H9 (cell line): ENCODE data around the gene IARS1. TPM values are rescaled to one million over a fixed set of nuclear protein-coding genes. Genes with fewer than 3 reads are reported as not detected.

ENCODE experiments used
- DNase-seq: peaks from one replicate; pipeline ENCODE4 v3.0.0-alpha.2; 2017
- H2AFZ ChIP-seq: one replicate; pipeline ENCODE4 v1.6.1; 2013; ENCODE audit warnings: mild to moderate bottlenecking, low read length, control low read depth, moderate library complexity
- H2AK5ac ChIP-seq: 2 replicates; pipeline ENCODE4 v1.6.1; 2013; ENCODE audit warnings: low read length, control low read depth, mixed read lengths; ENCODE audit not compliant: insufficient read length
- H2BK120ac ChIP-seq: one replicate; pipeline ENCODE4 v1.6.1; 2013; ENCODE audit warnings: low read depth, mild to moderate bottlenecking, low read length, control low read depth, inconsistent platforms; ENCODE audit not compliant: poor library complexity, severe bottlenecking
- H2BK12ac ChIP-seq: 2 replicates; pipeline ENCODE4 v1.6.1; 2013; ENCODE audit warnings: low read length, control low read depth, mixed read lengths, low read depth; ENCODE audit not compliant: insufficient read length
- H2BK15ac ChIP-seq: 2 replicates; pipeline ENCODE4 v1.6.1; 2013; ENCODE audit warnings: low read depth, low read length, control low read depth
- H2BK20ac ChIP-seq: one replicate; pipeline ENCODE4 v1.6.1; 2013; ENCODE audit warnings: low read depth, mild to moderate bottlenecking, low read length, control low read depth, inconsistent platforms; ENCODE audit not compliant: poor library complexity, severe bottlenecking
- H2BK5ac ChIP-seq: 2 replicates; pipeline ENCODE4 v1.6.1; 2013; ENCODE audit warnings: low read length, control low read depth, mixed read lengths; ENCODE audit not compliant: insufficient read length
- H3K14ac ChIP-seq: 2 replicates; pipeline ENCODE4 v1.6.1; 2013; ENCODE audit warnings: low read length, control low read depth; ENCODE audit not compliant: insufficient read depth
- H3K18ac ChIP-seq: 2 replicates; pipeline ENCODE4 v1.6.1; 2013; ENCODE audit warnings: low read depth, mild to moderate bottlenecking, mixed read lengths, low read length, control low read depth; ENCODE audit not compliant: insufficient read length
- H3K23ac ChIP-seq: 2 replicates; pipeline ENCODE4 v1.6.1; 2013; ENCODE audit warnings: low read length, control low read depth, mixed read lengths, low read depth; ENCODE audit not compliant: insufficient read length
- H3K23me2 ChIP-seq: 2 replicates; pipeline ENCODE4 v1.6.1; 2013; ENCODE audit warnings: low read depth, mild to moderate bottlenecking, mixed read lengths, low read length, control low read depth; ENCODE audit not compliant: insufficient read length, poor library complexity, severe bottlenecking
- H3K27ac ChIP-seq: 2 replicates; pipeline ENCODE4 v1.5.1; 2013; ENCODE audit warnings: low read length, control low read depth, mixed read lengths, low read depth; ENCODE audit not compliant: insufficient read length
- H3K27me3 ChIP-seq: 2 replicates; pipeline ENCODE4 v1.6.1; 2013; ENCODE audit warnings: low read length, control low read depth, inconsistent platforms; ENCODE audit not compliant: insufficient read depth
- H3K4ac ChIP-seq: 2 replicates; pipeline ENCODE4 v1.6.1; 2013; ENCODE audit warnings: low read depth, mild to moderate bottlenecking, control low read depth, inconsistent platforms, low read length, moderate library complexity
- H3K4me1 ChIP-seq: 2 replicates; pipeline ENCODE4 v1.6.1; 2013; ENCODE audit warnings: low read length, control low read depth, inconsistent platforms; ENCODE audit not compliant: insufficient read depth
- H3K4me2 ChIP-seq: 2 replicates; pipeline ENCODE4 v1.6.1; 2013; ENCODE audit warnings: low read length, control low read depth, mixed read lengths; ENCODE audit not compliant: insufficient read length, insufficient read depth
- H3K56ac ChIP-seq: 2 replicates; pipeline ENCODE4 v1.6.1; 2013; ENCODE audit warnings: low read depth, mild to moderate bottlenecking, mixed read lengths, low read length, control low read depth; ENCODE audit not compliant: insufficient read length
- H3K79me1 ChIP-seq: 2 replicates; pipeline ENCODE4 v1.6.1; 2013; ENCODE audit warnings: low read depth, mild to moderate bottlenecking, moderate library complexity, low read length, control low read depth, inconsistent platforms; ENCODE audit not compliant: insufficient read depth, poor library complexity, severe bottlenecking
- H3K79me2 ChIP-seq: 2 replicates; pipeline ENCODE4 v1.6.1; 2013; ENCODE audit warnings: low read length, control low read depth, inconsistent platforms; ENCODE audit not compliant: insufficient read depth
- H3K9ac ChIP-seq: 2 replicates; pipeline ENCODE4 v1.6.1; 2013; ENCODE audit warnings: low read length, control low read depth, mixed read lengths; ENCODE audit not compliant: insufficient read length; ENCODE audit errors: extremely low read depth
- H3K9me3 ChIP-seq: one replicate; pipeline ENCODE4 v1.6.1; 2013; ENCODE audit warnings: low read depth, low read length, inconsistent platforms; ENCODE audit not compliant: control insufficient read depth
- H3T11ph ChIP-seq: one replicate; pipeline ENCODE4 v1.6.1; 2013; ENCODE audit warnings: mild to moderate bottlenecking, low read length, control low read depth, inconsistent platforms
- H4K20me1 ChIP-seq: one replicate; pipeline ENCODE4 v1.6.1; 2013; ENCODE audit not compliant: control insufficient read depth, insufficient read length, insufficient read depth
- H4K5ac ChIP-seq: 2 replicates; pipeline ENCODE4 v1.6.1; 2013; ENCODE audit warnings: low read depth, mild to moderate bottlenecking, mixed read lengths, low read length, control low read depth; ENCODE audit not compliant: insufficient read length
- H4K8ac ChIP-seq: replicated peaks from 2 replicates; pipeline ENCODE4 v1.6.1; 2013; ENCODE audit warnings: low read length, control low read depth, mixed read lengths, low read depth; ENCODE audit not compliant: insufficient read length
- H4K91ac ChIP-seq: 2 replicates; pipeline ENCODE4 v1.6.1; 2013; ENCODE audit warnings: low read depth, mild to moderate bottlenecking, moderate library complexity, mixed read lengths, low read length, control low read depth; ENCODE audit not compliant: insufficient read length
- H3K27ac Mint-ChIP-seq, 3 experiments: 2 replicates in 2 of 3; 3 replicates in 1 of 3; pipeline ENCODE4 v1.8.0; 2020 to 2021; ENCODE audit warnings: mixed read lengths in 3 of 3, mild to moderate bottlenecking in 1 of 3, moderate library complexity in 1 of 3
- H3K27me3 Mint-ChIP-seq: 2 replicates; pipeline ENCODE4 v1.8.0; 2021; ENCODE audit warnings: low read depth, mild to moderate bottlenecking, moderate library complexity, mixed read lengths
- H3K36me3 Mint-ChIP-seq, 3 experiments: 2 replicates in 2 of 3; 3 replicates in 1 of 3; pipeline ENCODE4 v1.8.0; 2020 to 2021; ENCODE audit warnings: low read depth in 3 of 3, mixed read lengths in 3 of 3; ENCODE audit not compliant: insufficient read depth in 1 of 3
- H3K4me1 Mint-ChIP-seq, 2 experiments: 2 replicates each; pipeline ENCODE4 v1.8.0; 2020; ENCODE audit warnings: mixed read lengths in 2 of 2
- H3K4me3 Mint-ChIP-seq, 2 experiments: 2 replicates in 1 of 2; 3 replicates in 1 of 2; pipeline ENCODE4 v1.8.0; 2020 to 2021; ENCODE audit warnings: mild to moderate bottlenecking in 2 of 2, mixed read lengths in 2 of 2, moderate library complexity in 1 of 2
- H3K9me3 Mint-ChIP-seq, 2 experiments: 2 replicates in 1 of 2; 3 replicates in 1 of 2; pipeline ENCODE4 v1.8.0; 2020; ENCODE audit warnings: mild to moderate bottlenecking in 2 of 2, mixed read lengths in 2 of 2, moderate library complexity in 1 of 2
- CTCF ChIP-seq: fragments of 200-600 bp; sonication (generic); conservative IDR thresholded peaks from 3 replicates; pipeline ENCODE4 v1.8.0; 2021; ENCODE audit warnings: antibody characterized with exemption, mild to moderate bottlenecking
- WGBS: extraction: QIAGEN DNeasy Blood & Tissue Kit; methylation state at CpG from one replicate; pipeline ENCODE4 v1.1.7; 2013; ENCODE audit warnings: missing lambda C conversion rate, low lambda C conversion rate, mixed read lengths; ENCODE audit not compliant: insufficient read length; ENCODE audit errors: extremely low coverage; 5-methylcytosine and 5-hydroxymethylcytosine counted together
- total RNA-seq: library from RNA; stranded (reverse); gene quantifications from 2 replicates; pipeline ENCODE4 v1.2.1, GENCODE V29; 2021

The IARS1 gene
- total RNA-seq, 1 experiment from 2014 or later, result 234 TPM

GRCh38 chr9:92312887-92313623, 19.6 kb upstream of the IARS1 start:
- no CpG with 5 or more reads among the region's 6 CpGs for WGBS
- peaks cover 4% of the 10 kb centered on the region for H3K79me1 ChIP-seq
- no peak overlapping the region for H4K91ac ChIP-seq
- no peak overlapping the region for H4K8ac ChIP-seq
- no peaks in the 10 kb centered on the region for H4K20me1 ChIP-seq
- no peak overlapping the region for H3K4ac ChIP-seq
- H3K27ac ChIP-seq, result no peak overlapping the region
- no peak overlapping the region for H3K14ac ChIP-seq
- no peak overlapping the region for H2BK12ac ChIP-seq
- H3K4me3 Mint-ChIP-seq, result no peak overlapping the region
- no peak overlapping the region for H4K5ac ChIP-seq
- no peak overlapping the region for H3K4me2 ChIP-seq
- no peak for TF ChIP-seq CTCF
- H3K36me3 Mint-ChIP-seq, result peaks cover 27 to 88% (median 72%) of the 10 kb centered on the region in 3 experiments; a peak in 6 of 7 replicates
- no peaks in the 10 kb centered on the region for H3K9me3 ChIP-seq
- H3K4me1 ChIP-seq, result no peaks in the 10 kb centered on the region
- no peak overlapping the region for H2AK5ac ChIP-seq
- no peak overlapping the region for H3K18ac ChIP-seq
- H3K27me3 ChIP-seq, result no peaks in the 10 kb centered on the region
- no peak overlapping the region for H3K23ac ChIP-seq
- H2BK120ac ChIP-seq, result no peak overlapping the region
- no peak for DNase-seq
- no peak overlapping the region for H3K9ac ChIP-seq
- no peak overlapping the region for H3K56ac ChIP-seq
- no peaks in the 10 kb centered on the region for H3K4me1 Mint-ChIP-seq
- no peak overlapping the region for H3T11ph ChIP-seq
- H2BK15ac ChIP-seq, result no peak overlapping the region
- no peaks in the 10 kb centered on the region for H3K79me2 ChIP-seq
- H3K27me3 Mint-ChIP-seq, result no peaks in the 10 kb centered on the region
- H2BK20ac ChIP-seq, result no peak overlapping the region
- H3K27ac Mint-ChIP-seq, result peak overlapping the region in 1 of 3 experiments; percentile 35; a peak in 2 of 7 replicates
- no peaks in the 10 kb centered on the region for H3K23me2 ChIP-seq
- no peak overlapping the region for H2AFZ ChIP-seq
- no peak overlapping the region for H2BK5ac ChIP-seq
- no peaks in the 10 kb centered on the region for H3K9me3 Mint-ChIP-seq
